DOHH2 (cell line): Measurements from ENCODE around the gene GFRA4.
A peak's percentile ranks its signal among the peaks of the same experiment; 100 is the strongest.

Source experiments
- H3F3A ChIP-seq: fragments of 200-600 bp; sonication (generic), shearing (Covaris generic); 2 replicates; pipeline ENCODE4 v1.6.0; 2016; ENCODE audit warnings: antibody characterized with exemption, mild to moderate bottlenecking; ENCODE audit not compliant: control insufficient read depth, insufficient read depth
- H3K27ac ChIP-seq: fragments of 200-600 bp; sonication (generic); 2 replicates; pipeline ENCODE4 v1.5.1; 2014; ENCODE audit warnings: low read depth, mild to moderate bottlenecking, low read length, moderate library complexity
- H3K27me3 ChIP-seq: fragments of 200-600 bp; sonication (generic); 2 replicates; pipeline ENCODE4 v1.6.1; 2014; ENCODE audit warnings: mild to moderate bottlenecking, low read length, mixed read lengths; ENCODE audit not compliant: control insufficient read depth
- H3K36me3 ChIP-seq: fragments of 200-600 bp; sonication (generic); 2 replicates; pipeline ENCODE4 v1.6.1; 2014; ENCODE audit warnings: mild to moderate bottlenecking, low read length, moderate library complexity, mixed read lengths; ENCODE audit not compliant: control insufficient read depth
- H3K4me1 ChIP-seq: fragments of 200-600 bp; sonication (generic); 2 replicates; pipeline ENCODE4 v1.6.1; 2014; ENCODE audit warnings: mild to moderate bottlenecking, low read length, mixed read lengths; ENCODE audit not compliant: control insufficient read depth
- H3K4me2 ChIP-seq: fragments of 200-600 bp; sonication (generic); 2 replicates; pipeline ENCODE4 v1.6.0; 2014; ENCODE audit warnings: mild to moderate bottlenecking, low read length, moderate library complexity
- H3K4me3 ChIP-seq: fragments of 200-600 bp; sonication (generic); 2 replicates; pipeline ENCODE4 v1.5.1; 2014; ENCODE audit warnings: mild to moderate bottlenecking, low read length, mixed read lengths
- H3K79me2 ChIP-seq: fragments of 200-600 bp; sonication (generic); 2 replicates; pipeline ENCODE4 v1.6.1; 2014; ENCODE audit warnings: mild to moderate bottlenecking, low read length, mixed read lengths; ENCODE audit not compliant: control insufficient read depth
- H3K9me2 ChIP-seq: fragments of 200-600 bp; sonication (generic); replicated peaks from 2 replicates; pipeline ENCODE4 v1.6.1; 2014; ENCODE audit warnings: mild to moderate bottlenecking, low read length, mixed read lengths; ENCODE audit not compliant: control insufficient read depth
- H3K9me3 ChIP-seq: fragments of 200-600 bp; sonication (generic); 2 replicates; pipeline ENCODE4 v1.6.1; 2014; ENCODE audit warnings: antibody characterized with exemption, low read length, mixed read lengths; ENCODE audit not compliant: control insufficient read depth, insufficient read depth
- H4K20me1 ChIP-seq: fragments of 200-600 bp; sonication (generic); 2 replicates; pipeline ENCODE4 v1.6.0; 2014; ENCODE audit warnings: low read depth, mild to moderate bottlenecking, antibody characterized with exemption, low read length, moderate library complexity; ENCODE audit not compliant: control insufficient read depth, insufficient read depth
- EZH2phosphoT487 ChIP-seq: fragments of 200-600 bp; sonication (generic); IDR thresholded peaks from 2 replicates; pipeline ENCODE4 v1.6.1; 2017; ENCODE audit warnings: borderline replicate concordance, mild to moderate bottlenecking, antibody characterized with exemption, low read length, moderate library complexity, mixed read lengths
- TF ChIP-seq, protein P1 (sequence below): fragments of 200-600 bp; sonication (generic); IDR thresholded peaks from one replicate; pipeline ENCODE4 v1.5.1; 2014; ENCODE audit warnings: antibody characterized with exemption, mild to moderate bottlenecking, low read depth, low read length; ENCODE audit not compliant: poor library complexity, severe bottlenecking

The GFRA4 gene

DNA sequence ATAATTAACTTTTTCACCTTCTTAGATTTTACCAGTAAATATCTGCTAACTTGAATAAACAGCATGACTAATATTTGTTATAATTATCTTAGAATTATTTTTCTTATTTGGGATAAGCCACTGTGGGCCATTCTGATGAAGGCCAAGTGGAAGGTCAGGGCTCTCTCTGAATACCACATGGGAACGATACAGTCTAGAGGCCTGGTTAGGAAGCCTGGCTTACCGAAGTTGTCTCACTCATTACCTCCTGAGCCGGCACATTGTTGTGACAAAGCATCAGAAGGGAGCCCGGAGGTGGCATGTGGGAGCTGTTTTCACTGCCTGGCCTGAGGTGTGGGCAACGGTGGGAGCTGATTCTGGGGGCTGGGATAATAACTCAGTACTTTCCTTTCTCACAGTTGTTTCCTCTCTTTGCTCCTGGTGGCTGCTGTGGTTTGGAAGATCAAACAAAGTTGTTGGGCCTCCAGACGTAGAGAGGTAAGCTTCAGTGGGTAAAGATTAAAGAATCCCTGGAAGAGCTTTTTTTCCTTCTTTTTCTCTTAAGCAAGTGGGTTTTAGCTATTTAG, 29.2 kb downstream of the GFRA4 start:
- Histone ChIP-seq H3K79me2 (no peaks in the 10 kb centered on the region), H3K4me1 (no peaks in the 10 kb centered on the region), H3K4me3 (no peak overlapping the region), H3K9me3 (no peaks in the 10 kb centered on the region), H3K27me3 (no peaks in the 10 kb centered on the region), H4K20me1 (no peaks in the 10 kb centered on the region), H3K9me2 (no peaks in the 10 kb centered on the region), H3K4me2 (no peak overlapping the region), H3K36me3 (no peaks in the 10 kb centered on the region), H3F3A (no peaks in the 10 kb centered on the region), H3K27ac (no peak overlapping the region)
- TF ChIP-seq, protein P1, sequence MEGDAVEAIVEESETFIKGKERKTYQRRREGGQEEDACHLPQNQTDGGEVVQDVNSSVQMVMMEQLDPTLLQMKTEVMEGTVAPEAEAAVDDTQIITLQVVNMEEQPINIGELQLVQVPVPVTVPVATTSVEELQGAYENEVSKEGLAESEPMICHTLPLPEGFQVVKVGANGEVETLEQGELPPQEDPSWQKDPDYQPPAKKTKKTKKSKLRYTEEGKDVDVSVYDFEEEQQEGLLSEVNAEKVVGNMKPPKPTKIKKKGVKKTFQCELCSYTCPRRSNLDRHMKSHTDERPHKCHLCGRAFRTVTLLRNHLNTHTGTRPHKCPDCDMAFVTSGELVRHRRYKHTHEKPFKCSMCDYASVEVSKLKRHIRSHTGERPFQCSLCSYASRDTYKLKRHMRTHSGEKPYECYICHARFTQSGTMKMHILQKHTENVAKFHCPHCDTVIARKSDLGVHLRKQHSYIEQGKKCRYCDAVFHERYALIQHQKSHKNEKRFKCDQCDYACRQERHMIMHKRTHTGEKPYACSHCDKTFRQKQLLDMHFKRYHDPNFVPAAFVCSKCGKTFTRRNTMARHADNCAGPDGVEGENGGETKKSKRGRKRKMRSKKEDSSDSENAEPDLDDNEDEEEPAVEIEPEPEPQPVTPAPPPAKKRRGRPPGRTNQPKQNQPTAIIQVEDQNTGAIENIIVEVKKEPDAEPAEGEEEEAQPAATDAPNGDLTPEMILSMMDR = no peak
- TF ChIP-seq EZH2phosphoT487 = no peak

DNA sequence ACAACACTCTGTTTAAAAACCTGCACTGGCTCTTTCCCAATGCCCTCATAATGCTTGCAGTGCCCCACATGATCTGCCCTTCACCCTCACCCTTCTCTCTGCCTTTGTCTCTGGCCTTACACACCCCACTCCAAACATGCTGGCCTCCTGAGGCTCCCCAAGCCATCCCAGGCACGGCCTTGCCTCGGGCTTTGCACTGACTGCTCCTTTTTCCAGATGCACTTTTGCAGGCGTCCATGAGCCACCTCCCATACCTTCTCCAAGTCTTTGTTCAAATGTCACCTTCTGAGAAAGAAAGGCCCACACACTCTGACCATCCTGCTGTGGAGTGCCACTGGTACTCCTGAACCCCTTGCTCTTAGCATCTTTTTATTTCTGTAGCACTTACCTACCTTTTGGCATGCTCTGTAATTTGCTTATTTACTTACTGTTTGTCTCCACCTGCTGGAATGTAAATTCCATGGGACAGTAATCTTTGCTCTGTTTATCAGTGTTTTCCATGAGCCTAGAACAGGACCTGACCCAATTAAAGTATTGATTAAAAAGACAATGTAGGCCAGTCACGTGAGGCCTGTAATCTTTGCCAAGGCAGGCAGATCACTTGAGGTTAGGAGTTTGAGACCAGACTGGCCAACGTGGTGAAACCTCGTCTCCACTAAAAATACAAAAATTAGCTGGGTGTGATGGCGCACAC, 30.7 kb downstream of the GFRA4 start:
- Histone ChIP-seq H3F3A (no peaks in the 10 kb centered on the region), H3K27ac (no peak overlapping the region), H3K9me2 (no peaks in the 10 kb centered on the region), H3K36me3 (no peaks in the 10 kb centered on the region), H3K9me3 (no peaks in the 10 kb centered on the region), H3K4me2 (no peak overlapping the region), H3K79me2 (no peaks in the 10 kb centered on the region), H3K27me3 (no peaks in the 10 kb centered on the region), H4K20me1 (no peaks in the 10 kb centered on the region), H3K4me3 (no peak overlapping the region), H3K4me1 (no peaks in the 10 kb centered on the region)
- TF ChIP-seq, protein P1 = peak; percentile 31
- TF ChIP-seq EZH2phosphoT487 = no peak

DNA sequence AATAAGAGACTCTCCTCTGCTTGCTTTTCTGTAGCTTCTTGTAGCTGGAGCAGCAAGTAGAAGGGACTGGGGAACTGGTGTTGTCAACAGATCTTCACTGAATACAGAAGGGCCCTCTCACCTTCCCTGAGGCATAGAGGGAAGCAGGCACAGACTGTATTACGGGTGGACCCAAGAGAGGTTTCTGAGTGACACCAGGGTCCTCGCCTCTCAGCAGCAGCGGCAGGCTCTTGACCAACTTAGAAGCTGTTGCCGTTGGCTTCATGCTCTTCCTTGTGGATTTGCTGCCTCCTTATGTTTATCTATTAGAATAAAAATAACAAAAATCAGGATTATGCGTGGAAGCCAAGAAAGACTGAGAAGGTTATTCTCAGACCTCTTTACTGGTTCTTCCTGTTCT, 31.7 kb downstream of the GFRA4 start:
- H3K4me3 ChIP-seq = no peak overlapping the region
- TF ChIP-seq, protein P1 = no peak
- no peak for TF ChIP-seq EZH2phosphoT487
- no peaks in the 10 kb centered on the region for H3F3A ChIP-seq
- H3K9me2 ChIP-seq = no peaks in the 10 kb centered on the region
- H3K9me3 ChIP-seq = no peaks in the 10 kb centered on the region
- no peaks in the 10 kb centered on the region for H3K79me2 ChIP-seq
- no peak overlapping the region for H3K4me2 ChIP-seq
- H3K27ac ChIP-seq = no peak overlapping the region
- H3K36me3 ChIP-seq = no peaks in the 10 kb centered on the region
- H4K20me1 ChIP-seq = no peaks in the 10 kb centered on the region
- H3K27me3 ChIP-seq = no peaks in the 10 kb centered on the region
- H3K4me1 ChIP-seq = no peaks in the 10 kb centered on the region
